Raji (cell line): ENCODE data around the gene NDUFB10.

Experiments used
- POLR2A ChIP-seq: IDR thresholded peaks from 2 replicates; pipeline ENCODE4 v1.6.1; 2011; ENCODE audit warnings: low read depth, low read length, control low read depth; ENCODE audit not compliant: insufficient read depth

NDUFB10 gene

GRCh38 chr16:1940273-1941161 is 18.8 kb upstream of the NDUFB10 start:
- TF ChIP-seq POLR2A = no peak

- TF ChIP-seq POLR2A = no peak
Measured at GRCh38 chr16:1941162-1942046, 17.9 kb upstream of the NDUFB10 start.

- TF ChIP-seq POLR2A = no peak
Measured at GRCh38 chr16:1942047-1942809, 17.1 kb upstream of the NDUFB10 start.

- TF ChIP-seq POLR2A = peak; percentile 90
Measured at GRCh38 chr16:1942810-1943726, 16.3 kb upstream of the NDUFB10 start, which contains the start of gene MSRB1. Gene MSRB1, minus strand, starts transcription at chr16:1943199. Its CDS starts 43 bp downstream, at chr16:1943156.

GRCh38 chr16:1944612-1945199 is 14.6 kb upstream of the NDUFB10 start:
- TF ChIP-seq POLR2A = no peak

- TF ChIP-seq POLR2A = no peak
Measured at GRCh38 chr16:1945559-1946391, 13.6 kb upstream of the NDUFB10 start.

- TF ChIP-seq POLR2A = no peak
Measured at GRCh38 chr16:1946495-1947368, 12.6 kb upstream of the NDUFB10 start.

- no peak for TF ChIP-seq POLR2A
Measured at GRCh38 chr16:1947369-1947670, 12.0 kb upstream of the NDUFB10 start.

- TF ChIP-seq POLR2A = no peak
Measured at GRCh38 chr16:1949507-1949906, 9.8 kb upstream of the NDUFB10 start.

- TF ChIP-seq POLR2A = no peak
Measured at GRCh38 chr16:1950047-1950446, 9.3 kb upstream of the NDUFB10 start.

GRCh38 chr16:1950559-1950958 is 8.8 kb upstream of the NDUFB10 start:
- no peak for TF ChIP-seq POLR2A

- no peak for TF ChIP-seq POLR2A
Measured at GRCh38 chr16:1953734-1954133, 5.6 kb upstream of the NDUFB10 start.
